Mesothelial cell of epicardium (in vitro differentiated cells): ENCODE measurements around the gene PRSS38. TPM values are rescaled to one million over a fixed set of nuclear protein-coding genes. Genes with fewer than 3 reads are reported as not detected.

ENCODE experiments used
- DNase-seq, 2 experiments: peaks; one replicate each; pipeline ENCODE4 v3.0.0; 2021; ENCODE audit warnings: low spot score in 2 of 2; ENCODE audit not compliant: unreplicated experiment in 2 of 2
- H3K27ac Mint-ChIP-seq: 2 replicates; pipeline ENCODE4 v1.8.0; 2021; ENCODE audit warnings: mixed read lengths
- H3K27me3 Mint-ChIP-seq: 2 replicates; pipeline ENCODE4 v1.8.0; 2021; ENCODE audit warnings: low read depth, mixed read lengths
- H3K36me3 Mint-ChIP-seq: 2 replicates; pipeline ENCODE4 v1.8.0; 2021; ENCODE audit warnings: mixed read lengths
- H3K4me1 Mint-ChIP-seq: 2 replicates; pipeline ENCODE4 v1.8.0; 2021; ENCODE audit warnings: mixed read lengths
- H3K4me3 Mint-ChIP-seq: 2 replicates; pipeline ENCODE4 v1.8.0; 2021; ENCODE audit warnings: mild to moderate bottlenecking, moderate library complexity, mixed read lengths
- H3K9me3 Mint-ChIP-seq: 2 replicates; pipeline ENCODE4 v1.8.0; 2021; ENCODE audit warnings: mixed read lengths
- total RNA-seq: library from RNA; stranded (reverse); gene quantifications from 3 replicates; pipeline ENCODE4 v1.2.1, GENCODE V29; 2021
- TF ChIP-seq, protein P1 (sequence below): fragments of 200-600 bp; sonication (generic); IDR thresholded peaks from one replicate; pipeline ENCODE4 v1.5.0; 2021; ENCODE audit warnings: antibody characterized with exemption; ENCODE audit not compliant: unreplicated experiment

PRSS38 gene
- total RNA-seq, 1 donor from 2014 or later, result not detected

DNA sequence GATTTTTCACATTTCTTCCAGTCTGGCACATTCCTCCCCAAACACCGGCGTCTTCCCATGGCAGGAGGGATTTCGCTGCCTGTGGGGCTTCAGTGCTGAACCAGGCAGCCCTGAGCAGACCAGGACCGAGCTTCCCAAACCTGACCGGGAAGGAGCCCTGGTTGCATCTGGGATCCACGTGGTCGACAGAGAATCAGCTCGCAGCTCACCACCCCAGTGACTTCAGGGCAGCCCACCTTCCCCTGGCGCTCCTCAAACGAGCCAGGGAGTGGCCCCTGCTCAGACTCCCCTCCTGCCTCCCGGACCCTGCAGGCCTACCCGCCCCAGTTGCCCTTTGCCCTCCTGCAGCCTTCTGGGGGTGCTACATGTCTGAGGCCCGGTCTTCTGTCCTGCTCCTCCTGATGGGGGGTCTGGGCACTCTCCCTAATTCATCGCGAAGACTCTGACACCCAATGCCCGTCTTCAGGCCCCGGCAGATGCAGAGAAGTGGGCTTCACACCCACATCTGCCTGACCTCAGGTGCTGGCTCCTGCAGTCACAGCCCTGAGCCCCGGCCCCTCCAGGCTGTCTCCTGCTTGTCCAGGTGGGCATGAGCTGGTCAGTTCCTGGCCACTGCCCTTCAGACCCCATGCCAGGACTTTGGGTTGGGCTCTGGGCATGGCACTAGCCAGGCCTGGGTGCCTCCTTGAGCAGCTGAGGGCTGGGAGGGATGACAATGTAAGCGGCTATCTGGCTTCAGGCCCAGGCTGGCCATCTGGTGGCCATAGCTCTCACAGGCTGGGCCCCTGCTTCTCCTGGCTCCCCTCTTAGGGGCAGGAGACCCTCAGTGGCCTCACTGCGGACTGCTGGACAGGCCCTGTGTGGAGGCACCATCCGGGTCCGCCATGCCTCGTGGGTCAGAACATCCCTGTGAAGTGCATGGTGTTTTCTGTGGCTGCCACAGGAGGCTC, 26.1 kb upstream of the PRSS38 start:
- Mint-ChIP-seq H3K4me3 (peak overlapping the region; percentile 78), H3K36me3 (no peaks in the 10 kb centered on the region), H3K27ac (peak overlapping the region; percentile 71), H3K9me3 (no peaks in the 10 kb centered on the region), H3K4me1 (peaks cover 55% of the 10 kb centered on the region), H3K27me3 (peaks cover 15% of the 10 kb centered on the region)
- TF ChIP-seq, protein P1, sequence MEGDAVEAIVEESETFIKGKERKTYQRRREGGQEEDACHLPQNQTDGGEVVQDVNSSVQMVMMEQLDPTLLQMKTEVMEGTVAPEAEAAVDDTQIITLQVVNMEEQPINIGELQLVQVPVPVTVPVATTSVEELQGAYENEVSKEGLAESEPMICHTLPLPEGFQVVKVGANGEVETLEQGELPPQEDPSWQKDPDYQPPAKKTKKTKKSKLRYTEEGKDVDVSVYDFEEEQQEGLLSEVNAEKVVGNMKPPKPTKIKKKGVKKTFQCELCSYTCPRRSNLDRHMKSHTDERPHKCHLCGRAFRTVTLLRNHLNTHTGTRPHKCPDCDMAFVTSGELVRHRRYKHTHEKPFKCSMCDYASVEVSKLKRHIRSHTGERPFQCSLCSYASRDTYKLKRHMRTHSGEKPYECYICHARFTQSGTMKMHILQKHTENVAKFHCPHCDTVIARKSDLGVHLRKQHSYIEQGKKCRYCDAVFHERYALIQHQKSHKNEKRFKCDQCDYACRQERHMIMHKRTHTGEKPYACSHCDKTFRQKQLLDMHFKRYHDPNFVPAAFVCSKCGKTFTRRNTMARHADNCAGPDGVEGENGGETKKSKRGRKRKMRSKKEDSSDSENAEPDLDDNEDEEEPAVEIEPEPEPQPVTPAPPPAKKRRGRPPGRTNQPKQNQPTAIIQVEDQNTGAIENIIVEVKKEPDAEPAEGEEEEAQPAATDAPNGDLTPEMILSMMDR, result no peak
- peak in 1 of 2 experiments; percentile 51 for DNase-seq

DNA sequence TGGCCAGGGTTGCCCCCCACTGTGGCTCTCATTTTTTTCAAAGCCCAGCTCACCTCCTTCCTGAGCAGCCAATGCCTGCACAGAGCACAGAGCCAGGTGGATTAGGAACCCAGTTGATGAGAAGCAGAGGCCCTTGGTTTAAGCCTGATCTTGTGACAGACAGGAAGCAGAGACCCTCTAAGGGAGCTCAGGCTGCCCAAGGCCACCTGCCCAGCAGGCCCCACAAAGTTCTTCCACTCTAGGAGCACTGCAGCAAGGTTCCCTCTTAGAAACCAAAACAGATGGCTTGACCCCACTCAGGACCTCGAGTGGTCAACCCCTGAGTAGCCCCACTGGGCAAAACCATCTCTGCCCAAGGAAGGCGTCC, 25.5 kb upstream of the PRSS38 start:
- no peak overlapping the region for H3K4me3 Mint-ChIP-seq
- H3K27me3 Mint-ChIP-seq, result peaks cover 15% of the 10 kb centered on the region
- no peak overlapping the region for H3K27ac Mint-ChIP-seq
- no peaks in the 10 kb centered on the region for H3K9me3 Mint-ChIP-seq
- no peak for DNase-seq
- TF ChIP-seq, protein P1, result no peak
- no peaks in the 10 kb centered on the region for H3K36me3 Mint-ChIP-seq
- peaks cover 61% of the 10 kb centered on the region for H3K4me1 Mint-ChIP-seq

DNA sequence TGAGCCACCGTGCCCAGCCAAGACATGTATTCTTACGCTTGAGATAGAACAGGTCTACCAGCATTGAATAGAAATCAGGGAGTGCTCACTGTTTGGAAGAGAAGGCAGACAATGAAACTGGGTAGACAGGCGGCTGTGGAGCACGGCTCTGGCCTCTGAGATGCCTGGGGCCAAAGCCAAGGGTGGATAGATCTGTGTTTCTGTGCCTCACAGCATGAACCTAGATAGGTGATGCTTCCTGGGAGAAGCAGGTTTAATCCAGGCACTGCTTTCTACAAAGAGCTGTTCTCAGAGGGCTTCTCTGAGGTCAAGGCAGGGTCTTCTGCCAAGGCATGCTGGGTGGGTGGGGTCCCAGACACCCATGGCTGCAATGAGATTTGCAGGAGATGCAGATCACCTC, 24.6 kb upstream of the PRSS38 start:
- TF ChIP-seq, protein P1, result no peak
- no peaks in the 10 kb centered on the region for H3K36me3 Mint-ChIP-seq
- no peaks in the 10 kb centered on the region for H3K9me3 Mint-ChIP-seq
- peaks cover 10% of the 10 kb centered on the region for H3K27me3 Mint-ChIP-seq
- peaks cover 63% of the 10 kb centered on the region for H3K4me1 Mint-ChIP-seq
- no peak overlapping the region for H3K4me3 Mint-ChIP-seq
- peak overlapping the region; percentile 36 for H3K27ac Mint-ChIP-seq
- DNase-seq, result no peak

DNA sequence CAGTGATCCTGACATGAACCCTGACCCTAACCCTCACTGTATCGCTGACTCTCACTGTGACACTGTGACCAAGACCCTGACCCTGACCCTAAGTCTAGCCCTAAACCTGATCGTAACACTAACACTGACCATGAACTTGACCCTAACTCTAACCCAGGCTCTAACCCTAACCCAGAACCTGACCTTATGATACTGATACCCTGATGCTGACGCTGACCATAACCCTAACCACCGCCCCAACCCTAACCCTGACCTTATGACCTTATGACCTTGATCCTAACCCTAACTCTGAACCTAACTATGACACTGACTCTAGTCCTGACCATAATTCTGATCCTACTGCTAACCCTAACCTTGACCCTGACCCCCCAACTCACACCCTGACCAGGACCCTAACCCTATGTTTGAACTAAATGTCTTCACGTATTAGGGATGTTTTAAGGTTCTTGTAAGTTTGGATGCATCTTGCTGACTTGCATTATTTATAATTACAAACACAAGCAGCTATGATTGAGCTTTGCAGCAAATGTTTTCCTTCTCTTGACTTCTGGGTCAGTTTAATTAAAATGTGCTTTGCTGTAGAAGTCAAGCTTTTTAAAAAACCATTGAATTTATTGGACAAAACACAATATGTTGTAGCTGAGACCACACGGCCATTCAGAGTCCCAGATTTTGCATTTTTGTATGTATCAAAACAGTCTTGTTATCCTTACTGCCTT, 23.9 kb upstream of the PRSS38 start:
- no peaks in the 10 kb centered on the region for H3K36me3 Mint-ChIP-seq
- H3K4me1 Mint-ChIP-seq, result peaks cover 67% of the 10 kb centered on the region
- H3K4me3 Mint-ChIP-seq, result no peak overlapping the region
- H3K27ac Mint-ChIP-seq, result peak overlapping the region; percentile 70
- no peaks in the 10 kb centered on the region for H3K9me3 Mint-ChIP-seq
- DNase-seq, result no peak
- TF ChIP-seq, protein P1, result no peak
- peaks cover 5% of the 10 kb centered on the region for H3K27me3 Mint-ChIP-seq

DNA sequence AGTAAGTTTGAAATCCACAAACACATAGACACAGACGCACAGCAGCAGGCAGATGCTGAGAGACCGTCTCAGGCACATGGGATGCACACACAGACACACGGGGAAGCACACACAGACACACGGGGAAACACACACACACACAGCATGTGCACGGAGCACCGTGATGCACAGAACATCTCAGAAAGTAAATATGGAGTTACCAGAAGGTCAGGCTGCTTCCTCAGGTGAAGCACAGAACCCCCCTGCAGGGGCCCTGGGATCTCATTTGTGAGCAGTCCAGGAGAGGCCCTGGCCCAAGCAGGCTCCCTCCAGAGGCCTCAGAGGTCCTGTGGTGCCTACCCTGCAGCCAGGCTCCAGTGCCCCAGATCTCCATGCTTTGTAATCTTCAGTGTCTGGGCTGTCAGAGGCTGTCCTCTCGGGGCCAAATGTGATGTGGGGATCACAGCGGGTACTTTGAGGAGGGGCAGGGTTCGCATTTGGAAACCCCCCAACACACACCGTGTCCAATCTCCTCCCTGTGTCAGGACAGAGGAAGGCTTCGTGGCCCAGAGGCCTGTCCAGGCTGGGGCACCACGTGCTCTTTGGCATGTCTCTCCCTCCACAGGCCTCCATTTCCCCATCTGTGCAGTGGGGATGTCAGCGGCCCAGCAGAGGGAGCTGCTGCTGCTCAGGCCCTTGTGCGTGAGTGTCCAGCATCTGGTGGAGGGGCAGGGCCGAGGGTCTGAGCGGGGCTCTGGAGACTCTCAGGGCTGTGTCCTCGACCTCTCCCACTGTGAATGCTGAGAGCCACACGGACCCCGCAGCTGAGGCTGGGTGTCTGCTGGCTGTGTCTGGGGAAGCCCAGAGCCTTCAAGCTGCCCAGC, 23.0 kb upstream of the PRSS38 start:
- Mint-ChIP-seq H3K9me3 (no peaks in the 10 kb centered on the region), H3K36me3 (no peaks in the 10 kb centered on the region), H3K27me3 (no peaks in the 10 kb centered on the region), H3K4me1 (peaks cover 61% of the 10 kb centered on the region), H3K27ac (peak overlapping the region; percentile 70), H3K4me3 (no peak overlapping the region)
- DNase-seq, result no peak
- TF ChIP-seq, protein P1, result no peak
